ENCODE results near the gene PRDX1. TPM values are rescaled to one million over a fixed set of nuclear protein-coding genes. Genes with fewer than 3 reads are reported as not detected.
"Not testable (repeated sequence)": the region's sequence is repeated elsewhere in the genome, so short reads cannot be mapped to it uniquely, and the experiment has no call there.

The PRDX1 gene
- total and polyA plus RNA-seq, 3 donors from 2014 or later, result 180 to 251 (median 185) TPM

GRCh38 chr1:45516465-45516864 is 5.2 kb downstream of the PRDX1 start:
- Histone ChIP-seq H3K27ac (no peak overlapping the region), H3K9me3 (no peaks in the 10 kb centered on the region), H3K4me3 (no peak overlapping the region), H3K27me3 (no peaks in the 10 kb centered on the region), H3K36me3 (ENCODE audit: low read depth, missing control alignments) (no peaks in the 10 kb centered on the region), H3K4me1 (peaks cover 12% of the 10 kb centered on the region)
- intact Hi-C loops (cut with DNase I; ENCODE audit: low total_unique reads), result loop anchor here (10.0 kb wide), 1 partner anchor 48 kb away; no protein-coding TSS in a partner anchor
- no peak for DNase-seq
- WGBS, 2 donors, result 84 to 86% methylated on average over 4 of the region's 4 CpGs
- TF ChIP-seq CTCF (IDR thresholded peaks at IDR 0.05) (no peak), POLR2A (IDR thresholded peaks at IDR 0.05) (no peak)

GRCh38 chr1:45516036-45516435 is 5.6 kb downstream of the PRDX1 start:
- DNase-seq, result no peak
- intact Hi-C loops (cut with DNase I; ENCODE audit: low total_unique reads), result loop anchor here (10.0 kb wide), 1 partner anchor 49 kb away; no protein-coding TSS in a partner anchor
- Histone ChIP-seq H3K9me3 (no peaks in the 10 kb centered on the region), H3K4me3 (no peak overlapping the region), H3K27me3 (no peaks in the 10 kb centered on the region), H3K27ac (no peak overlapping the region), H3K36me3 (ENCODE audit: low read depth, missing control alignments) (no peaks in the 10 kb centered on the region), H3K4me1 (peaks cover 12% of the 10 kb centered on the region)
- 51 to 75% methylated on average over 3 of the region's 3 CpGs for WGBS, 2 donors
- TF ChIP-seq CTCF (IDR thresholded peaks at IDR 0.05) (no peak), POLR2A (IDR thresholded peaks at IDR 0.05) (no peak)

- not testable (repeated sequence) for H3K4me1 ChIP-seq; H3K4me3 ChIP-seq; H3K27ac ChIP-seq; H3K36me3 ChIP-seq (ENCODE audit: low read depth, missing control alignments); H3K9me3 ChIP-seq; H3K27me3 ChIP-seq; DNase-seq
- intact Hi-C loops (cut with DNase I; ENCODE audit: low total_unique reads), result loop anchor here (10.0 kb wide), 1 partner anchor 51 kb away; no protein-coding TSS in a partner anchor
- 79 to 81% methylated on average over 9 of the region's 9 CpGs for whole genome bisulfite sequencing, 2 donors
Measured at GRCh38 chr1:45513532-45514260, 8.0 kb downstream of the PRDX1 start.

GRCh38 chr1:45512641-45513054 is 9.0 kb downstream of the PRDX1 start:
- Histone ChIP-seq H3K27me3 (no peaks in the 10 kb centered on the region), H3K36me3 (ENCODE audit: low read depth, missing control alignments) (no peaks in the 10 kb centered on the region), H3K4me3 (no peak overlapping the region), H3K9me3 (no peaks in the 10 kb centered on the region), H3K27ac (no peak overlapping the region), H3K4me1 (no peaks in the 10 kb centered on the region)
- WGBS, 2 donors, result 86 to 100% methylated on average over 1 of the region's 1 CpG
- intact Hi-C loops (cut with DNase I; ENCODE audit: low total_unique reads), result loop anchor here (10.0 kb wide), 1 partner anchor 52 kb away; no protein-coding TSS in a partner anchor
- DNase-seq, result peak; percentile 80
- no peak for TF ChIP-seq POLR2A (IDR thresholded peaks at IDR 0.05)
- peak in 2 of 3 experiments; percentile 36 to 59 for TF ChIP-seq CTCF (IDR thresholded peaks at IDR 0.05)

GRCh38 chr1:45510972-45511527 is 10.6 kb downstream of the PRDX1 start:
- Histone ChIP-seq H3K27me3 (no peaks in the 10 kb centered on the region), H3K27ac (no peak overlapping the region), H3K4me3 (no peak overlapping the region), H3K36me3 (ENCODE audit: low read depth, missing control alignments) (no peaks in the 10 kb centered on the region), H3K4me1 (no peaks in the 10 kb centered on the region), H3K9me3 (no peaks in the 10 kb centered on the region)
- 87 to 90% methylated on average over 4 of the region's 4 CpGs for WGBS, 2 donors
- no peak for DNase-seq
- TF ChIP-seq POLR2A (IDR thresholded peaks at IDR 0.05) (no peak), CTCF (IDR thresholded peaks at IDR 0.05) (no peak)
- intact Hi-C loops (cut with DNase I; ENCODE audit: low total_unique reads), result loop anchor here (10.0 kb wide), 1 partner anchor 54 kb away; no protein-coding TSS in a partner anchor

All from testis (tissue), 3 donors.